HepG2 (cell line): ENCODE measurements around the gene CTNNAL1. TPM values are rescaled to one million over a fixed set of nuclear protein-coding genes. Genes with fewer than 3 reads are reported as not detected.

Experiments
- CBX1 ChIP-seq: IDR thresholded peaks from one replicate; pipeline ENCODE4 v1.6.1; 2016; ENCODE audit warnings: antibody characterized with exemption, low read depth
- CEBPB ChIP-seq: IDR thresholded peaks from 2 replicates; pipeline ENCODE4 v1.6.1; 2011; ENCODE audit warnings: low read depth, low read length, improper control_type of control experiment, borderline replicate concordance
- E2F5 ChIP-seq: sonication (generic); formaldehyde crosslinking; conservative IDR thresholded peaks from 2 replicates; pipeline ENCODE4 v1.4.0; 2020; ENCODE audit warnings: missing genetic modification reagents
- ETV6 ChIP-seq: sonication (generic); formaldehyde crosslinking; conservative IDR thresholded peaks from 2 replicates; pipeline ENCODE4 v1.4.0; 2020; ENCODE audit warnings: missing genetic modification reagents
- GATAD2A ChIP-seq: IDR thresholded peaks from 2 replicates; pipeline ENCODE4 v1.6.1; 2016
- HDAC2 ChIP-seq: sonication (generic); formaldehyde crosslinking; IDR thresholded peaks from 2 replicates; pipeline ENCODE4 v1.4.0; 2020; ENCODE audit warnings: missing genetic modification reagents
- HMGXB3 ChIP-seq: sonication (generic); formaldehyde crosslinking; IDR thresholded peaks from 2 replicates; pipeline ENCODE4 v1.4.0; 2020; ENCODE audit warnings: missing genetic modification reagents, borderline replicate concordance
- HNF4A ChIP-seq: sonication (generic); formaldehyde crosslinking; IDR thresholded peaks from 2 replicates; pipeline ENCODE4 v1.4.0; 2020; ENCODE audit warnings: missing genetic modification reagents
- KLF13 ChIP-seq: sonication (generic); formaldehyde crosslinking; IDR thresholded peaks from 2 replicates; pipeline ENCODE4 v1.4.0; 2020; ENCODE audit warnings: mild to moderate bottlenecking, missing genetic modification reagents
- NR2F1 ChIP-seq, 2 experiments: fragments of 450-650 bp in 1 of 2; formaldehyde crosslinking in 1 of 2; IDR thresholded peaks; 2 replicates each; pipeline versions ENCODE4 v1.5.0 to v1.6.1; 2016 to 2020; ENCODE audit warnings: mild to moderate bottlenecking in 1 of 2, missing compliant biosample characterization in 1 of 2, missing genetic modification reagents in 1 of 2, moderate library complexity in 1 of 2
- NR2F2 ChIP-seq: IDR thresholded peaks from 2 replicates; pipeline ENCODE4 v1.6.1; 2012; ENCODE audit warnings: low read depth, inconsistent platforms, borderline replicate concordance
- REPIN1 ChIP-seq: sonication (generic); formaldehyde crosslinking; IDR thresholded peaks from 2 replicates; pipeline ENCODE4 v1.8.0; 2022; ENCODE audit warnings: missing genetic modification reagents, low read depth, mild to moderate bottlenecking, borderline replicate concordance
- XRCC5 ChIP-seq: fragments of 200-400 bp; formaldehyde crosslinking; optimal IDR thresholded peaks from 2 replicates; pipeline ENCODE3; 2017; ENCODE audit warnings: mild to moderate bottlenecking, low read length
- ZBTB21 ChIP-seq: sonication (generic); formaldehyde crosslinking; IDR thresholded peaks from 2 replicates; pipeline ENCODE4 v1.4.0; 2020; ENCODE audit warnings: missing genetic modification reagents
- ZNF562 ChIP-seq: sonication (generic); formaldehyde crosslinking; IDR thresholded peaks from 2 replicates; pipeline ENCODE4 v1.8.0; 2022; ENCODE audit warnings: missing genetic modification reagents, borderline replicate concordance
- ZNF780A ChIP-seq: sonication (generic); formaldehyde crosslinking; IDR thresholded peaks from 2 replicates; pipeline ENCODE4 v1.8.0; 2022; ENCODE audit warnings: mild to moderate bottlenecking, missing genetic modification reagents, moderate library complexity
- polyA plus RNA-seq, 8 experiments: library from polyadenylated mRNA; depleted of rRNA in 3 of 8; stranded (reverse) in 7 of 8; unstranded in 1 of 8; fragments of >200 nt; fragmentation: Illumina TruSeq in 4 of 8; extraction: Trizol in 4 of 8; gene quantifications; 2 replicates each; pipeline versions ENCODE4 v1.2.1 to v1.2.3, GENCODE V29; 2011 to 2016; ENCODE audit warnings: low read depth in 4 of 8, missing spikeins in 1 of 8, mixed read lengths in 1 of 8; ENCODE audit not compliant: insufficient read depth in 1 of 8
- total RNA-seq, 5 experiments: library from RNA; depleted of rRNA; stranded (reverse); fragments of >200 nt; fragmentation: Illumina TruSeq; extraction: Trizol; gene quantifications; 2 replicates each; pipeline ENCODE4 v1.2.3, GENCODE V29; 2016; ENCODE audit warnings: low read depth in 1 of 5
- TF ChIP-seq, protein P1 (sequence below): IDR thresholded peaks from 2 replicates; pipeline ENCODE4 v1.4.0; 2020; ENCODE audit warnings: mild to moderate bottlenecking, missing genetic modification reagents
- TF ChIP-seq, protein P2 (sequence below): sonication (generic); formaldehyde crosslinking; IDR thresholded peaks from 2 replicates; pipeline ENCODE4; 2020; ENCODE audit warnings: missing genetic modification reagents, mild to moderate bottlenecking, borderline replicate concordance

CTNNAL1 gene
- total and polyA plus RNA-seq, 2 of the 13 experiments (the other 11 are each of a cell fraction or from before 2014, with no cell fraction given) = 32.0 to 162 TPM

DNA sequence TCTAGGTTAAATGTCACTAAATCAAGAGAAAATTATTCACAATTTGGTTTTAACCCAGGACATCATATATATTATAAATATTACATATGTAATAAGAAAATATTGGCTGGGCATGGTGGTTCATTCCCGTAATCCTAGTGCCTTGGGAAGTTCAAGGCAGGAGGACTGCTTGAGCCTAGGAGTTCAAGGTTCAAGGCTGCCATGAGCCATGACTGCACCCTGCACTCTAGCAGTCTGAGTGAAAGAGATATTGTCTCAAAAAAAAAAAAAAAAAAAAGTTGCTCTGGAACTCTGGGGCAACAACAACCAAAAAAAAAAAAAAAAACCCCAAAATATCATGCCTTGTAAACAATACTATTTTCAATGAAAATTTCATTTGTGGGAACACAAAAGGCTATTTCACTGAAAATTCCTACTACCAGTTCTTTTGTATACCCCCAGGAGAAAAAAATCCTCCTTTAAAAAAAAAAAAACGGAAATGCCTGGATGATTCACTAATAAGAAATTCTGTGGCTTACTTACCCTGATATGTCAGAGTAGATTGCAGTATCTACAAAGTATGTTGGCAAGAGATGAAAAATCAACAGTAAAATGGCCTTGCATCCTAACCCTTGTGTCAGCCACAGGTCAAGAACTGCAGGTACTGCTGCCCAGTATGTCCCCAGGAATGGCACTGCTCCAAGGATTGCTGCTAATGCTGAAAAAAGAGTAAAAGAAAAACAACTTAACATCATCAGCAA, 22.6 kb upstream of the CTNNAL1 start (continued):
- TF ChIP-seq, protein P1, sequence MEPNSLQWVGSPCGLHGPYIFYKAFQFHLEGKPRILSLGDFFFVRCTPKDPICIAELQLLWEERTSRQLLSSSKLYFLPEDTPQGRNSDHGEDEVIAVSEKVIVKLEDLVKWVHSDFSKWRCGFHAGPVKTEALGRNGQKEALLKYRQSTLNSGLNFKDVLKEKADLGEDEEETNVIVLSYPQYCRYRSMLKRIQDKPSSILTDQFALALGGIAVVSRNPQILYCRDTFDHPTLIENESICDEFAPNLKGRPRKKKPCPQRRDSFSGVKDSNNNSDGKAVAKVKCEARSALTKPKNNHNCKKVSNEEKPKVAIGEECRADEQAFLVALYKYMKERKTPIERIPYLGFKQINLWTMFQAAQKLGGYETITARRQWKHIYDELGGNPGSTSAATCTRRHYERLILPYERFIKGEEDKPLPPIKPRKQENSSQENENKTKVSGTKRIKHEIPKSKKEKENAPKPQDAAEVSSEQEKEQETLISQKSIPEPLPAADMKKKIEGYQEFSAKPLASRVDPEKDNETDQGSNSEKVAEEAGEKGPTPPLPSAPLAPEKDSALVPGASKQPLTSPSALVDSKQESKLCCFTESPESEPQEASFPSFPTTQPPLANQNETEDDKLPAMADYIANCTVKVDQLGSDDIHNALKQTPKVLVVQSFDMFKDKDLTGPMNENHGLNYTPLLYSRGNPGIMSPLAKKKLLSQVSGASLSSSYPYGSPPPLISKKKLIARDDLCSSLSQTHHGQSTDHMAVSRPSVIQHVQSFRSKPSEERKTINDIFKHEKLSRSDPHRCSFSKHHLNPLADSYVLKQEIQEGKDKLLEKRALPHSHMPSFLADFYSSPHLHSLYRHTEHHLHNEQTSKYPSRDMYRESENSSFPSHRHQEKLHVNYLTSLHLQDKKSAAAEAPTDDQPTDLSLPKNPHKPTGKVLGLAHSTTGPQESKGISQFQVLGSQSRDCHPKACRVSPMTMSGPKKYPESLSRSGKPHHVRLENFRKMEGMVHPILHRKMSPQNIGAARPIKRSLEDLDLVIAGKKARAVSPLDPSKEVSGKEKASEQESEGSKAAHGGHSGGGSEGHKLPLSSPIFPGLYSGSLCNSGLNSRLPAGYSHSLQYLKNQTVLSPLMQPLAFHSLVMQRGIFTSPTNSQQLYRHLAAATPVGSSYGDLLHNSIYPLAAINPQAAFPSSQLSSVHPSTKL (CRISPR knock-in tag) = peak; percentile 83
- no peak for TF ChIP-seq REPIN1
- no peak for TF ChIP-seq ZNF780A (CRISPR knock-in tag)
- peak; percentile 72 for TF ChIP-seq HNF4A
- TF ChIP-seq HMGXB3 (CRISPR knock-in tag) = no peak
- TF ChIP-seq CBX1 = no peak
- TF ChIP-seq HDAC2 = no peak
- TF ChIP-seq XRCC5 = no peak
- TF ChIP-seq KLF13 (CRISPR knock-in tag) = no peak
- TF ChIP-seq ETV6 (CRISPR knock-in tag) = no peak
- TF ChIP-seq ZBTB21 (CRISPR knock-in tag) = no peak
- TF ChIP-seq NR2F2 = 0 out of 2 replicates have a peak, but pooled peaks have one; percentile 45
- TF ChIP-seq CEBPB = peak; percentile 35; the same call in 1 of the 2 replicates
- TF ChIP-seq NR2F1 (CRISPR knock-in tag; IDR thresholded peaks at IDR 0.05) = peak; percentile 57 to 68; a peak in 2 of 4 replicates
- TF ChIP-seq, protein P2, sequence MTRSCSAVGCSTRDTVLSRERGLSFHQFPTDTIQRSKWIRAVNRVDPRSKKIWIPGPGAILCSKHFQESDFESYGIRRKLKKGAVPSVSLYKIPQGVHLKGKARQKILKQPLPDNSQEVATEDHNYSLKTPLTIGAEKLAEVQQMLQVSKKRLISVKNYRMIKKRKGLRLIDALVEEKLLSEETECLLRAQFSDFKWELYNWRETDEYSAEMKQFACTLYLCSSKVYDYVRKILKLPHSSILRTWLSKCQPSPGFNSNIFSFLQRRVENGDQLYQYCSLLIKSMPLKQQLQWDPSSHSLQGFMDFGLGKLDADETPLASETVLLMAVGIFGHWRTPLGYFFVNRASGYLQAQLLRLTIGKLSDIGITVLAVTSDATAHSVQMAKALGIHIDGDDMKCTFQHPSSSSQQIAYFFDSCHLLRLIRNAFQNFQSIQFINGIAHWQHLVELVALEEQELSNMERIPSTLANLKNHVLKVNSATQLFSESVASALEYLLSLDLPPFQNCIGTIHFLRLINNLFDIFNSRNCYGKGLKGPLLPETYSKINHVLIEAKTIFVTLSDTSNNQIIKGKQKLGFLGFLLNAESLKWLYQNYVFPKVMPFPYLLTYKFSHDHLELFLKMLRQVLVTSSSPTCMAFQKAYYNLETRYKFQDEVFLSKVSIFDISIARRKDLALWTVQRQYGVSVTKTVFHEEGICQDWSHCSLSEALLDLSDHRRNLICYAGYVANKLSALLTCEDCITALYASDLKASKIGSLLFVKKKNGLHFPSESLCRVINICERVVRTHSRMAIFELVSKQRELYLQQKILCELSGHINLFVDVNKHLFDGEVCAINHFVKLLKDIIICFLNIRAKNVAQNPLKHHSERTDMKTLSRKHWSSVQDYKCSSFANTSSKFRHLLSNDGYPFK = no peak
- TF ChIP-seq ZNF562 = no peak
- no peak for TF ChIP-seq E2F5 (CRISPR knock-in tag)
- peak; percentile 69 for TF ChIP-seq GATAD2A (CRISPR knock-in tag)
